Activated naive CD4-positive, alpha-beta T cell treated with anti-CD3 and anti-CD28 coated beads, Interleukin-2, amount 10 ng/mL, durations not matched to agents 7 days and 5 days (primary cell): ENCODE data around the gene ZNF184.

ENCODE experiments used
- CTCF ChIA-PET: fragments of 350-600 bp; sonication (Branson Sonifier 250); formaldehyde crosslinking; loops from one replicate; lab custom pipeline; 2021; ENCODE audit warnings: antibody characterized with exemption; lab: Charles Lee
- DNase-seq: peaks from one replicate; pipeline ENCODE4 v3.0.0-alpha.2; 2020
- H3K27ac Mint-ChIP-seq: one replicate; pipeline ENCODE4 v1.8.0; 2021; ENCODE audit warnings: mild to moderate bottlenecking, moderate library complexity, mixed read lengths
- H3K27me3 Mint-ChIP-seq: one replicate; pipeline ENCODE4 v1.8.0; 2021; ENCODE audit warnings: mild to moderate bottlenecking, mixed read lengths
- H3K36me3 Mint-ChIP-seq: one replicate; pipeline ENCODE4 v1.8.0; 2021; ENCODE audit warnings: mixed read lengths
- H3K4me1 Mint-ChIP-seq: one replicate; pipeline ENCODE4 v1.8.0; 2021; ENCODE audit warnings: mixed read lengths
- H3K4me3 Mint-ChIP-seq: one replicate; pipeline ENCODE4 v1.8.0; 2021; ENCODE audit warnings: mild to moderate bottlenecking, moderate library complexity, mixed read lengths
- H3K9me3 Mint-ChIP-seq: one replicate; pipeline ENCODE4 v1.8.0; 2021; ENCODE audit warnings: mixed read lengths

ZNF184 gene

GRCh38 chr6:27472182-27472616 is 706 bp downstream of the ZNF184 start:
- Mint-ChIP-seq H3K36me3 (peaks cover 48% of the 10 kb centered on the region), H3K4me1 (peaks cover 49% of the 10 kb centered on the region), H3K27me3 (peaks cover 7% of the 10 kb centered on the region), H3K9me3 (peaks cover 11% of the 10 kb centered on the region), H3K4me3 (peak overlapping the region; percentile 93), H3K27ac (peak overlapping the region; percentile 98)
- DNase-seq, result peak; percentile 79
- CTCF ChIA-PET, result interaction anchor here (1.4 kb wide), 1 partner anchor 47 kb away, joined by 6 read pairs; no protein-coding TSS in a partner anchor

- CTCF ChIA-PET, result no interaction called here
- Mint-ChIP-seq H3K9me3 (peaks cover 15% of the 10 kb centered on the region), H3K27ac (peak overlapping the region; percentile 98)
These were observed 1.4 kb downstream of the ZNF184 start for GRCh38 chr6:27471365-27472115.

GRCh38 chr6:27470023-27470422 is 2.9 kb downstream of the ZNF184 start:
- Mint-ChIP-seq H3K4me1 (peaks cover 56% of the 10 kb centered on the region), H3K4me3 (no peak overlapping the region), H3K27ac (no peak overlapping the region), H3K27me3 (peaks cover 3% of the 10 kb centered on the region), H3K9me3 (peaks cover 20% of the 10 kb centered on the region), H3K36me3 (peaks cover 63% of the 10 kb centered on the region)
- CTCF ChIA-PET, result no interaction called here
- no peak for DNase-seq

More at GRCh38 chr6:27471365-27472115, 1.4 kb downstream of the ZNF184 start:
- no peak for DNase-seq
- H3K36me3 Mint-ChIP-seq, result peaks cover 55% of the 10 kb centered on the region
- peaks cover 7% of the 10 kb centered on the region for H3K27me3 Mint-ChIP-seq
- peak overlapping the region; percentile 93 for H3K4me3 Mint-ChIP-seq
- peaks cover 53% of the 10 kb centered on the region for H3K4me1 Mint-ChIP-seq

- CTCF ChIA-PET, result no interaction called here
- Mint-ChIP-seq H3K27me3 (peaks cover 3% of the 10 kb centered on the region), H3K9me3 (peaks cover 30% of the 10 kb centered on the region), H3K27ac (no peak overlapping the region), H3K36me3 (peaks cover 75% of the 10 kb centered on the region), H3K4me1 (peaks cover 58% of the 10 kb centered on the region), H3K4me3 (no peak overlapping the region)
- no peak for DNase-seq
These were observed 4.6 kb downstream of the ZNF184 start for GRCh38 chr6:27468334-27468733.

GRCh38 chr6:27452496-27452897 is 20.4 kb downstream of the ZNF184 start:
- CTCF ChIA-PET, result no interaction called here
- H3K9me3 Mint-ChIP-seq, result peaks cover 86% of the 10 kb centered on the region
- no peaks in the 10 kb centered on the region for H3K27me3 Mint-ChIP-seq
- no peak for DNase-seq
- peaks cover 87% of the 10 kb centered on the region for H3K36me3 Mint-ChIP-seq
- H3K27ac Mint-ChIP-seq, result no peak overlapping the region
- H3K4me3 Mint-ChIP-seq, result no peak overlapping the region
- no peaks in the 10 kb centered on the region for H3K4me1 Mint-ChIP-seq

GRCh38 chr6:27451660-27452390 is 21.1 kb downstream of the ZNF184 start:
- no peaks in the 10 kb centered on the region for H3K27me3 Mint-ChIP-seq
- H3K36me3 Mint-ChIP-seq, result peaks cover 83% of the 10 kb centered on the region
- DNase-seq, result no peak
- H3K4me1 Mint-ChIP-seq, result no peaks in the 10 kb centered on the region
- no peak overlapping the region for H3K4me3 Mint-ChIP-seq
- no peak overlapping the region for H3K27ac Mint-ChIP-seq
- H3K9me3 Mint-ChIP-seq, result peaks cover 82% of the 10 kb centered on the region
- CTCF ChIA-PET, result no interaction called here

GRCh38 chr6:27448456-27448855 is 24.4 kb downstream of the ZNF184 start:
- DNase-seq, result no peak
- no peaks in the 10 kb centered on the region for H3K27me3 Mint-ChIP-seq
- no peak overlapping the region for H3K27ac Mint-ChIP-seq
- H3K9me3 Mint-ChIP-seq, result peaks cover 61% of the 10 kb centered on the region
- no peak overlapping the region for H3K4me3 Mint-ChIP-seq
- CTCF ChIA-PET, result no interaction called here
- no peaks in the 10 kb centered on the region for H3K4me1 Mint-ChIP-seq
- H3K36me3 Mint-ChIP-seq, result peaks cover 55% of the 10 kb centered on the region

- no peak for DNase-seq
- CTCF ChIA-PET, result no interaction called here
- Mint-ChIP-seq H3K4me3 (no peak overlapping the region), H3K27me3 (no peaks in the 10 kb centered on the region), H3K27ac (no peak overlapping the region), H3K36me3 (peaks cover 16% of the 10 kb centered on the region), H3K4me1 (no peaks in the 10 kb centered on the region), H3K9me3 (peaks cover 29% of the 10 kb centered on the region)
These were observed 30.0 kb downstream of the ZNF184 start for GRCh38 chr6:27442932-27443331.

- Mint-ChIP-seq H3K27me3 (no peaks in the 10 kb centered on the region), H3K9me3 (peaks cover 21% of the 10 kb centered on the region), H3K36me3 (peaks cover 10% of the 10 kb centered on the region), H3K4me3 (no peak overlapping the region), H3K4me1 (no peaks in the 10 kb centered on the region), H3K27ac (no peak overlapping the region)
- DNase-seq, result no peak
- CTCF ChIA-PET, result no interaction called here
These were observed 31.9 kb downstream of the ZNF184 start for GRCh38 chr6:27441001-27441400.

GRCh38 chr6:27439371-27439770 is 33.5 kb downstream of the ZNF184 start:
- H3K4me1 Mint-ChIP-seq, result no peaks in the 10 kb centered on the region
- DNase-seq, result no peak
- no peak overlapping the region for H3K4me3 Mint-ChIP-seq
- H3K27me3 Mint-ChIP-seq, result no peaks in the 10 kb centered on the region
- peaks cover 20% of the 10 kb centered on the region for H3K9me3 Mint-ChIP-seq
- H3K36me3 Mint-ChIP-seq, result peaks cover 6% of the 10 kb centered on the region
- no peak overlapping the region for H3K27ac Mint-ChIP-seq
- CTCF ChIA-PET, result no interaction called here

- peaks cover 12% of the 10 kb centered on the region for H3K9me3 Mint-ChIP-seq
- CTCF ChIA-PET, result no interaction called here
- no peak for DNase-seq
- peaks cover 8% of the 10 kb centered on the region for H3K27me3 Mint-ChIP-seq
- no peaks in the 10 kb centered on the region for H3K36me3 Mint-ChIP-seq
- H3K27ac Mint-ChIP-seq, result no peak overlapping the region
- no peak overlapping the region for H3K4me3 Mint-ChIP-seq
- H3K4me1 Mint-ChIP-seq, result no peaks in the 10 kb centered on the region
These were observed 39.2 kb downstream of the ZNF184 start for GRCh38 chr6:27433714-27434113.

- CTCF ChIA-PET, result no interaction called here
- no peak for DNase-seq
These were observed 43.9 kb downstream of the ZNF184 start for GRCh38 chr6:27428966-27429365.

GRCh38 chr6:27428502-27428901 is 44.4 kb downstream of the ZNF184 start:
- Mint-ChIP-seq H3K36me3 (no peaks in the 10 kb centered on the region), H3K4me1 (no peaks in the 10 kb centered on the region), H3K9me3 (peaks cover 4% of the 10 kb centered on the region), H3K27ac (no peak overlapping the region), H3K27me3 (peaks cover 3% of the 10 kb centered on the region), H3K4me3 (no peak overlapping the region)
- no peak for DNase-seq
- CTCF ChIA-PET, result no interaction called here

More at GRCh38 chr6:27428966-27429365, 43.9 kb downstream of the ZNF184 start:
- no peaks in the 10 kb centered on the region for H3K4me1 Mint-ChIP-seq
- no peaks in the 10 kb centered on the region for H3K36me3 Mint-ChIP-seq
- no peak overlapping the region for H3K27ac Mint-ChIP-seq
- H3K27me3 Mint-ChIP-seq, result peaks cover 8% of the 10 kb centered on the region
- H3K4me3 Mint-ChIP-seq, result no peak overlapping the region
- H3K9me3 Mint-ChIP-seq, result peaks cover 5% of the 10 kb centered on the region

GRCh38 chr6:27426045-27426620 is 46.8 kb downstream of the ZNF184 start:
- CTCF ChIA-PET, result no interaction called here
- Mint-ChIP-seq H3K4me1 (no peaks in the 10 kb centered on the region), H3K27me3 (peaks cover 3% of the 10 kb centered on the region), H3K27ac (no peak overlapping the region), H3K4me3 (no peak overlapping the region), H3K36me3 (no peaks in the 10 kb centered on the region), H3K9me3 (peaks cover 4% of the 10 kb centered on the region)
- no peak for DNase-seq
